Activated CD8-positive, alpha-beta memory T cell treated with anti-CD3 and anti-CD28 coated beads for 36 hours (primary cell): ENCODE data around the gene CD79B. TPM values are rescaled to one million over a fixed set of nuclear protein-coding genes. Genes with fewer than 3 reads are reported as not detected.
"Not testable (repeated sequence)": the region's sequence is repeated elsewhere in the genome, so short reads cannot be mapped to it uniquely, and the experiment has no call there.

ENCODE experiments used
- CTCF ChIA-PET: fragments of 350-600 bp; sonication (Branson Sonifier 250); formaldehyde crosslinking; loops from one replicate; lab custom pipeline; 2021; ENCODE audit warnings: antibody characterized with exemption; lab: Charles Lee
- POLR2A ChIA-PET: fragments of 350-600 bp; sonication (Branson Sonifier 250); formaldehyde crosslinking; loops from one replicate; lab custom pipeline; 2021; ENCODE audit warnings: antibody characterized with exemption; lab: Charles Lee
- total RNA-seq, 2 experiments: library from RNA; stranded (reverse); gene quantifications; one replicate each; pipeline ENCODE4 v1.2.3, GENCODE V29; 2021

The CD79B gene
- total RNA-seq, 2 experiments from 2014 or later = 23.4 to 23.9 TPM

DNA sequence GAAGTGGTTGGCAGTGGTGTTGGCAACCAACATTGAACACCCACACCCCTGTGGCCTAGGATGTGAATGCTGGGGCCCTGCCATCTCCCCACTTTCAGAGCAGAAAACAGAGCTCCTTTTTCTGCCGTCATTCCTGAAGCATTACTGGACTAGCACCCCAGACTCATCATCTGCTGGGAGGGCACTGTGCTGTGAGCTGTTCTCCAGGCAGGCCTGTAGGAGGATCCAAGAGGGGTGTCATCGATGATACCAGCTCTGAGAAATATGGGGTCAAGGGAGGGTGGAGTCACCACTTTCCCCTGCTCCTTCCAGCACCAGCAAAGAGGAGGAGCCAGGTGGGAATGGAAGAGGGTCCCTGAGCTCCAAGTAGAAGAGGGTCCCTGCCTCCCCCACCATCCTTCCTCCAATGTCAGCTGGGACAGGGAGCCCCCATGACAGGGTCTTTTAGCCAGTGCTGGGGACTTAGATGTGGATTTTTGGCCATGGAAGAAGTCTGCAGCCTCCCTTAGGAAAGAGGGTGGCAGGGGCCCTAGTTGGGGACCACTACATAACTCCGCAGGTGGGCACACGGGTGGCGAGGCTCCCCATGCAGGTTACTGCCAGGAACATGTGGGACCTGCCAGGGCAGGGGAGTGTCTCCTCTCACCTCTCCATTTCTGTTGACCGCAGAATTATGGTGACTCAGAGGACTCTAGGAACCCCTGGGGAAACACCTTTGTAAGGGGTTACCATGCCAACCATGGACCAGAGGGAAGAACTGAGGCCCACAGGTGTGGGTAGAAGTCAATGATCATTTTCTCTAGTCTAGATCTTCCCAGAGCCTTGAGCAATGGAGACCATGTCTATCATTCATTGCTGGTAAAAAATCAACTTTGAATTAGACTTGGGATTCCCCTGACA is 33.0 kb downstream of the CD79B start:
- POLR2A ChIA-PET, CTCF ChIA-PET: not testable (repeated sequence)

GRCh38 chr17:63896524-63897354 is 35.4 kb downstream of the CD79B start, which contains the start of gene CSH1:
Gene CSH1, minus strand, starts transcription at chr17:63896574. Its CDS starts 63 bp downstream, at chr17:63896511.
- CTCF ChIA-PET, POLR2A ChIA-PET: not testable (repeated sequence)

DNA sequence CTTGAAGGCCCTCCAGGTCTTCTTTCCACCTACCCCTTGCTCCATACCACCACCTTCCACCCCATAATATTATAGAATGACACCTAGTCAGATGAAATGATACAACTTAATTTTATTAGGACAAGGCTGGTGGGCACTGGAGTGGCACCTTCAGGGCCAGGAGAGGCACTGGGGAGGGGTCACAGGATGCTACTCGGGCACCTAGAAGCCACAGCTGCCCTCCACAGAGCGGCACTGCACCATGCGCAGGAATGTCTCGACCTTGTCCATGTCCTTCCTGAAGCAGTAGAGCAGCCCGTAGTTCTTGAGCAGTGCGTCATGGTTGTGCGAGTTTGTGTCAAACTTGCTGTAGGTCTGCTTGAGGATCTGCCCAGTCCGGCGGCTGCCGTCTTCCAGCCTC is 37.3 kb downstream of the CD79B start:
- POLR2A ChIA-PET, CTCF ChIA-PET: not testable (repeated sequence)

DNA sequence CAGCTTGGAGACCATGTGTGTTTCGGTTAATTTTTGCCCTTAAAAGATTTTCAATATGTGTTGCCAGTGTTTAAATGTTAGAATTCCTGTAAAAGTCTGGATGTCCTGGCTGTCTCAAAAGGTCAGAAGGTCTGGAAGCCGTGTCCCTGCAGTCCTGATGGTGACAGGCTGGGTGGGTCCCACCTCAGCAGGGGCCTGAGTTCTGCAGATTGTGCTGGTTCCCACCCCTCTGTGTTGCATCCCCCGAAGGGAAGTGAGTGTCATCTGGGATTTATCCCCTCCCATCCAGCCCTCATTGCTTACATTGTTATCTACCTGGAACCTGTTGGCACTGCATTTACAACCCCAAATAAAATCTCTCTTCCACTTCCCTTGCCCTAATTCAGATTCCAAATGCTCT is 38.1 kb downstream of the CD79B start:
- POLR2A ChIA-PET, CTCF ChIA-PET: not testable (repeated sequence)

- CTCF ChIA-PET = interaction anchor here (1.4 kb wide), 1 partner anchor 54 kb away, joined by 3 read pairs; no protein-coding TSS in a partner anchor
- POLR2A ChIA-PET = not testable (repeated sequence)
Measured at GRCh38 chr17:63892316-63893037, 39.7 kb downstream of the CD79B start.

GRCh38 chr17:63889026-63889848 is 42.9 kb downstream of the CD79B start:
- CTCF ChIA-PET = interaction anchor here (0.6 to 1.8 kb wide), 7 partner anchors 13 to 390 kb away, joined by 3 to 4 read pairs (median 3); no protein-coding TSS in a partner anchor
- POLR2A ChIA-PET = not testable (repeated sequence)

- POLR2A ChIA-PET, CTCF ChIA-PET: not testable (repeated sequence)
Measured at GRCh38 chr17:63885119-63885518, 47.0 kb downstream of the CD79B start.

DNA sequence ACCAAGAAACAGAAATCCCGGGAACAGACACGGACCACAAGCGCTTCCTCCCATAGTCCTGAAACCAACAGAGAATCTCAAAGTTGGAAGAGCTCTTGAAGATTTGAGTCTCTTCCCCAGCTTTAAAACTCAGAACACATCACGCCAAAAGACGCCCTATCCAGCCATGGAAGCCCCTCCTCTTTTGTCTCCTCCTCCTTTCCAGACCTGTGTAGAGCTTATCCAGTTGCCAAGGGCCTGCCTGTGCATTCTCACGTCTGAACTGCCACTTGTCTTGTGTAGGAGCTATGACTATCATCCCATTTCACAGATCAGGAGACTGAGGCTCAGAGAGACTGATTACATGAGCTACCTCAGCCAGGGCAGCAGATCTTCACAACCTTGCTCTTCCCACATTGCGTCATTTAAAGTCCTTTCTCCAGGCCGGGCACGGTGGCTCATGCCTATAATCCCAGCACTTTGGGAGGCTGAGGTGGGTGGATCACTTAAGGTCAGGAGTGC is 49.5 kb downstream of the CD79B start:
- POLR2A ChIA-PET = not testable (repeated sequence)
- CTCF ChIA-PET = interaction anchor here (0.7 to 1.2 kb wide), 5 partner anchors 19 to 1449 kb away, joined by 3 to 4 read pairs (median 4); no protein-coding TSS in a partner anchor

- ChIA-PET CTCF (interaction anchor here (1.4 kb wide), 1 partner anchor 29 kb away, joined by 7 read pairs; the partner anchor contains the start of gene CSHL1), POLR2A (no interaction called here)
Measured at GRCh38 chr17:63881935-63882601, 50.1 kb downstream of the CD79B start, which contains the start of gene GH2. Gene GH2, minus strand, starts transcription at chr17:63881944. Its CDS starts 143 bp downstream, at chr17:63881801.

DNA sequence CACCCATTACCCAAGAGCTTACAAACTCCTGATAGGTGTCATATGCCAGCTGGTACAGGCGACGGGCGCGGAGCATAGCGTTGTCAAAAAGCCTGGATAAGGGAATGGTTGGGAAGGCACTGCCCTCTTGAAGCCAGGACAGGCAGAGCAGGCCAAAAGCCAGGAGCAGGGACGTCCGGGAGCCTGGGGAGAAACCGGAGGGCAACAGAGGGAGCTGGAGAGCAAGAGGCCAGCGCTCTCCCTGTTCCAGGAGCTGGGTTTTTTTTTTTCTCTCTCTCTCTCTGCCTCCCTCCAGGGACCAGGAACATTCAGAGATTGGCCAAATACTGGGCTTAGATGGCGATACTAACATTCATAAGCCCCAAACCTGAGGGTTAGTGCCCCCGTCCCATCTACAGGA is 50.8 kb downstream of the CD79B start:
- POLR2A ChIA-PET = not testable (repeated sequence)
- CTCF ChIA-PET = interaction anchor here (1.4 kb wide), 1 partner anchor 30 kb away, joined by 7 read pairs; the partner anchor contains the start of gene CSHL1

DNA sequence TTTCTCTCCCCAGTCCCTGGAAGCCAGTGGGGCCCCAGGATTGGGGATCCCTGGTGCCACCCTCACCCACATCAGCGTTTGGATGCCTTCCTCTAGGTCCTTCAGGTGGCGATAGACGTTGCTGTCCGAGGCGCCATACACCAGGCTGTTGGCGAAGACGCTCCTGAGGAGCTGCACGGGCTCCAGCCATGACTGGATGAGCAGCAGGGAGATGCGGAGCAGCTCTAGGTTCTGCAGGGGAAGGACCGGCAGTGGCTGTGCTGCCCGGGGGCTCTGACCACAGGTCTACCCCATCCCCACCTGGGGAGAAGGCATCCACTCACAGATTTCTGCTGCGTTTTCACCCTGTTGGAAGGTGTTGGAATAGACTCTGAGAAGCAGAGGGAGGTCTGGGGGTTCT is 51.4 kb downstream of the CD79B start:
- ChIA-PET CTCF (interaction anchor here (1.4 kb wide), 1 partner anchor 31 kb away, joined by 7 read pairs; the partner anchor contains the start of gene CSHL1), POLR2A (no interaction called here)

Other genes starting within 250 kb of the CD79B start
- 100 to 1,000 TPM; 180 to 188 TPM for gene LIMD2, start 232.2 kb downstream of the CD79B start, total RNA-seq
- 10 to 100 TPM; 47.5 to 48.2 TPM for gene STRADA, start 190.5 kb downstream of the CD79B start, total RNA-seq
- 10 to 100 TPM; 98.4 to 98.9 TPM for gene CCDC47, start 158.7 kb downstream of the CD79B start, total RNA-seq
- 100 to 1,000 TPM; 102 to 113 TPM for gene DDX42, start 158.2 kb downstream of the CD79B start, total RNA-seq
- 100 to 1,000 TPM; 192 to 199 TPM for gene PSMC5, start 104.9 kb downstream of the CD79B start, total RNA-seq
- gene FTSJ3, start 104.7 kb downstream of the CD79B start, total RNA-seq = 10 to 100 TPM; 95.2 to 96.8 TPM
- gene SMARCD2, start 89.6 kb downstream of the CD79B start, total RNA-seq = 10 to 100 TPM; 95.2 to 98.4 TPM
- not detected for gene CSH2, start 58.7 kb downstream of the CD79B start, total RNA-seq
- not detected for gene GH2, start 50.4 kb downstream of the CD79B start, total RNA-seq
- gene CSH1, start 35.8 kb downstream of the CD79B start, total RNA-seq = not detected
- gene CSHL1, start 21.1 kb downstream of the CD79B start, total RNA-seq = not detected
- not detected for gene GH1, start 13.5 kb downstream of the CD79B start, total RNA-seq
- gene SCN4A, start 40.6 kb upstream of the CD79B start, total RNA-seq = under 1 TPM; 0.11 to 0.27 TPM
- gene PRR29, start 66.0 kb upstream of the CD79B start, total RNA-seq = under 1 TPM; 0.59 to 0.67 TPM
- gene ICAM2, start 88.3 kb upstream of the CD79B start, total RNA-seq = 10 to 100 TPM; 72.6 to 74.0 TPM
- 10 to 100 TPM; 15.9 to 18.5 TPM for gene ERN1, start 197.8 kb upstream of the CD79B start, total RNA-seq